Measurements from ENCODE around the gene OGDH.

OGDH gene

GRCh38 chr7:44633254-44634186, 27.1 kb downstream of the OGDH start:
- Histone ChIP-seq H3K27me3 (ENCODE audit: control insufficient read depth in 1 of 2, insufficient read depth in 1 of 2, low read length in 2 of 2) (no peaks in the 10 kb centered on the region), H2BK15ac (ENCODE audit: low read depth, poor library complexity, severe bottlenecking) (no peak overlapping the region)
- peak; percentile 94 for DNase-seq

GRCh38 chr7:44634187-44634838, 27.9 kb downstream of the OGDH start:
- Histone ChIP-seq H2BK12ac (ENCODE audit: low read length in 2 of 2) (peak overlapping the region in 1 of 2 experiments; percentile 57), H3K4me2 (ENCODE audit: low read length, poor library complexity, severe bottlenecking) (no peak overlapping the region), H2BK5ac (ENCODE audit: low read depth, low read length, poor library complexity, severe bottlenecking) (no peak overlapping the region), H4K91ac (ENCODE audit: low read length) (peak overlapping the region; percentile 40), H3K79me1 (replicated peaks; ENCODE audit: low read length, poor library complexity, severe bottlenecking) (peaks cover 25% of the 10 kb centered on the region), H3K23ac (ENCODE audit: low read length in 2 of 2) (no peak overlapping the region), H3K4me1 (ENCODE audit: control insufficient read depth, insufficient read depth, low read depth, low read length) (peaks cover 29% of the 10 kb centered on the region), H2BK15ac (ENCODE audit: low read depth, poor library complexity, severe bottlenecking) (no peak overlapping the region), H2AFZ (ENCODE audit: low read depth, low read length) (no peak overlapping the region), H3K4me3 (ENCODE audit: insufficient read depth in 1 of 2, low read depth in 1 of 2, low read length in 2 of 2) (no peak overlapping the region), H3K36me3 (ENCODE audit: control insufficient read depth in 1 of 2, insufficient read depth in 2 of 2, low read depth in 1 of 2, low read length in 2 of 2) (peaks cover 7 to 15% of the 10 kb centered on the region in 2 experiments), H3K9ac (ENCODE audit: low read length) (peak overlapping the region; percentile 83), H3K27me3 (ENCODE audit: control insufficient read depth in 1 of 2, insufficient read depth in 1 of 2, low read length in 2 of 2) (no peaks in the 10 kb centered on the region), H3K18ac (ENCODE audit: low read depth in 1 of 2, low read length in 2 of 2) (peak overlapping the region; percentile 2 to 51), H2BK120ac (ENCODE audit: low read depth, low read length) (no peak overlapping the region), H4K8ac (ENCODE audit: low read length) (peak overlapping the region; percentile 46), H3K4ac (ENCODE audit: low read depth in 1 of 2, low read length in 2 of 2) (peak overlapping the region; percentile 12 to 40), H3K27ac (ENCODE audit: low read length, poor library complexity, severe bottlenecking) (peak overlapping the region; percentile 9), H3K9me3 (ENCODE audit: control insufficient read depth, low read length) (no peaks in the 10 kb centered on the region), H2AK5ac (ENCODE audit: low read length, severe bottlenecking) (peak overlapping the region; percentile 14), H3K14ac (ENCODE audit: low read length in 2 of 2) (peak overlapping the region in 1 of 2 experiments; percentile 49)
- DNase-seq: no peak
- WGBS: 98% methylated on average over 5 of the region's 5 CpGs

More at GRCh38 chr7:44633254-44634186, 27.1 kb downstream of the OGDH start:
- Histone ChIP-seq H3K27ac (ENCODE audit: low read length, poor library complexity, severe bottlenecking) (peak overlapping the region; percentile 30), H2BK120ac (ENCODE audit: low read depth, low read length) (no peak overlapping the region), H3K23ac (ENCODE audit: low read length in 2 of 2) (no peak overlapping the region), H2BK5ac (ENCODE audit: low read depth, low read length, poor library complexity, severe bottlenecking) (no peak overlapping the region), H3K79me1 (replicated peaks; ENCODE audit: low read length, poor library complexity, severe bottlenecking) (peaks cover 29% of the 10 kb centered on the region), H3K4ac (ENCODE audit: low read depth in 1 of 2, low read length in 2 of 2) (peak overlapping the region in 1 of 2 experiments; percentile 12), H4K8ac (ENCODE audit: low read length) (no peak overlapping the region), H3K4me3 (ENCODE audit: insufficient read depth in 1 of 2, low read depth in 1 of 2, low read length in 2 of 2) (peak overlapping the region in 1 of 2 experiments; percentile 10), H2AFZ (ENCODE audit: low read depth, low read length) (no peak overlapping the region), H3K14ac (ENCODE audit: low read length in 2 of 2) (no peak overlapping the region), H3K4me2 (ENCODE audit: low read length, poor library complexity, severe bottlenecking) (no peak overlapping the region), H3K9me3 (ENCODE audit: control insufficient read depth, low read length) (no peaks in the 10 kb centered on the region), H3K9ac (ENCODE audit: low read length) (peak overlapping the region; percentile 83), H3K4me1 (ENCODE audit: control insufficient read depth, insufficient read depth, low read depth, low read length) (peaks cover 27% of the 10 kb centered on the region), H4K91ac (ENCODE audit: low read length) (peak overlapping the region; percentile 12), H3K18ac (ENCODE audit: low read depth in 1 of 2, low read length in 2 of 2) (peak overlapping the region; percentile 41 to 52), H3K36me3 (ENCODE audit: control insufficient read depth in 1 of 2, insufficient read depth in 2 of 2, low read depth in 1 of 2, low read length in 2 of 2) (peaks cover 7 to 22% of the 10 kb centered on the region in 2 experiments), H2BK12ac (ENCODE audit: low read length in 2 of 2) (no peak overlapping the region), H2AK5ac (ENCODE audit: low read length, severe bottlenecking) (no peak overlapping the region)
- 86% methylated on average over 8 of the region's 10 CpGs for WGBS

- Histone ChIP-seq H2BK120ac (ENCODE audit: low read depth, low read length) (peak overlapping the region; percentile 45), H3K14ac (ENCODE audit: low read length in 2 of 2) (peak overlapping the region in 1 of 2 experiments; percentile 49), H3K9ac (ENCODE audit: low read length) (peak overlapping the region; percentile 83), H3K4ac (ENCODE audit: low read depth in 1 of 2, low read length in 2 of 2) (peak overlapping the region; percentile 24 to 40), H3K23ac (ENCODE audit: low read length in 2 of 2) (no peak overlapping the region), H3K36me3 (ENCODE audit: control insufficient read depth in 1 of 2, insufficient read depth in 2 of 2, low read depth in 1 of 2, low read length in 2 of 2) (peaks cover 4 to 12% of the 10 kb centered on the region in 2 experiments), H2AFZ (ENCODE audit: low read depth, low read length) (no peak overlapping the region), H3K79me1 (replicated peaks; ENCODE audit: low read length, poor library complexity, severe bottlenecking) (peaks cover 22% of the 10 kb centered on the region), H3K27me3 (ENCODE audit: control insufficient read depth in 1 of 2, insufficient read depth in 1 of 2, low read length in 2 of 2) (no peaks in the 10 kb centered on the region), H2AK5ac (ENCODE audit: low read length, severe bottlenecking) (peak overlapping the region; percentile 24), H3K4me3 (ENCODE audit: insufficient read depth in 1 of 2, low read depth in 1 of 2, low read length in 2 of 2) (no peak overlapping the region), H3K9me3 (ENCODE audit: control insufficient read depth, low read length) (no peaks in the 10 kb centered on the region), H3K4me1 (ENCODE audit: control insufficient read depth, insufficient read depth, low read depth, low read length) (peaks cover 31% of the 10 kb centered on the region), H3K27ac (ENCODE audit: low read length, poor library complexity, severe bottlenecking) (no peak overlapping the region), H2BK12ac (ENCODE audit: low read length in 2 of 2) (peak overlapping the region; percentile 64 to 87), H2BK15ac (ENCODE audit: low read depth, poor library complexity, severe bottlenecking) (peak overlapping the region; percentile 12), H4K91ac (ENCODE audit: low read length) (peak overlapping the region; percentile 91), H3K18ac (ENCODE audit: low read depth in 1 of 2, low read length in 2 of 2) (peak overlapping the region; percentile 55 to 76), H2BK5ac (ENCODE audit: low read depth, low read length, poor library complexity, severe bottlenecking) (no peak overlapping the region), H3K4me2 (ENCODE audit: low read length, poor library complexity, severe bottlenecking) (no peak overlapping the region), H4K8ac (ENCODE audit: low read length) (peak overlapping the region; percentile 46)
- no peak for DNase-seq
- 90% methylated on average over 14 of the region's 14 CpGs for WGBS
These were observed 28.6 kb downstream of the OGDH start for GRCh38 chr7:44634839-44635591.

Measured in mesenchymal stem cell (in vitro differentiated cells and primary cell).